HG03432 (cell line): ENCODE measurements around the gene TUT1.
"Not testable (repeated sequence)": the region's sequence is repeated elsewhere in the genome, so short reads cannot be mapped to it uniquely, and the experiment has no call there.

Experiments
- ATAC-seq: cut with Tn5 transposase; IDR thresholded peaks from one replicate; pipeline ENCODE4 v1.9.1; 2021; ENCODE audit warnings: mild to moderate bottlenecking, moderate library complexity; ENCODE audit not compliant: unreplicated experiment

The TUT1 gene

DNA sequence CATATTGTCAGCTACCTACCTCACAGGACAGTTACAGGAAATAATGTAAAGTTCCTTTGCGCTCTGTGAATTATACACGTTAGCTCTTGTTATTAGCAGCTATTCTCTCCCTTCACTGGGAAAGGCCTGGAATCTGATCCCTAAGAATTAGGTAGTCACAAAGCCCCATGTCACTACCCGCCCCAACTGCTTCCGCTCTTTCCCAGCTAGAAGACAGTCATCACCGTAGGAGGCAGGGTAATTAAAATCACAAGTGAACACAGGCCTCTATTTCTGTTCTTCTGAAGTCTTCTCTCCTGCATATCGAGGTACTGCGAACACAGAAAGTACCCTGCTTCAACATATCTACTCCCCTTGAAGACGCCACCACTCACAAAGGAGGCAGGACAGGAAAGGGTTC, 32.1 kb downstream of the TUT1 start:
- ATAC-seq = no peak

DNA sequence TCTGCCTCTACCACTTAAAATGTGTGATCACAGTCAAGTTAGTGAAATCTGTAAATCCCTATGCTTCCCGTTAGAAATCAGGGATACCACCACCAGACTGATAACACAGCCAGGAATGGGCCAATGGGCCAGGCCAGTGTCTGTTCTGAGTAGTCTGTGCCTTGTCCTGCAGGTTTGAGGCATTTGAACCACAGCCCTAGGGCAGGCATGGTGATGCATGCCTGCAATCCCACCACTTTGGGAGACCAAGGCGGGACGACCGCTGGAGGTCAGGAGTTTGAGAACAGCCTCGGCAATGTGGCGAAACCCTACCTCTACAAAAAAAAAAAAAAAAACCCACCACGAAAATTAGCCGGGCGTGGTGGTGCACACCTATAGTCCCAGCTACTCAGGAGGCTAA, 32.7 kb downstream of the TUT1 start:
- ATAC-seq = no peak

DNA sequence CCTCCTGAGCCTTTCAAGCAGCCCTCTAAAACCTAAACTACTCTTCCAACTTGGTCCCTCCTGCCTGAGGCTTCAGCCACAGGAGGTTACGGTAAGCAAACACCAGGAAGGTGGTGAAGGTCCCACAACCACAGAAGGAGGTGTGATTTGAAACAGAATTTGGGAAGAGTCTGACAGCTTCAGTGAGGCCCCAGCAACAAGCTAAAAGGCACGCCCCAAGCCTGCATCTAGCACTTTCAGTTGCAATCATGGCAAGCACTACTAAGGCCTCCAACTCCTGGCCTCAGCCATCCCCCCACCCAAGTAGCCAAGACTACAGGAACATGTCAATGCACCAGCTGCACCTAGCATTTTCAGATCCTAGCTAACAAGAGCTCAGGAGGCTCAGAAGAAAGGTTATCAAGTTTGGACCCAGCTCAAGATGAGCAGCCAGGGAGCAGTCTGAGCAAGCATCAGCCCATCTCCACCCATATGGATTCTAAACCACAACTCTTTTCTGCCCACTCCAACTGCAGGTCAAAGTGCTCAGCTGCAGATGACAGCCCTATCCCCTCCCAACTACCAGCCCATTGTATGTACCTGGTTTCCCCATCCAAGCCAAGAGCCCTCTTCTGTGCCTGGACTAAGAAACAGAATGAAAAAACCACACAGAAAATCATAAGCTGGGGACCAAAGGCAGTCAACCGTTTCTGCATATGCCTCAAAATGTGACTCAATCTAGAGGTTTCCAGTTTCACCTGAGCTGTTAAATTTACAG, 34.3 kb downstream of the TUT1 start:
- peak; percentile 28 for ATAC-seq

DNA sequence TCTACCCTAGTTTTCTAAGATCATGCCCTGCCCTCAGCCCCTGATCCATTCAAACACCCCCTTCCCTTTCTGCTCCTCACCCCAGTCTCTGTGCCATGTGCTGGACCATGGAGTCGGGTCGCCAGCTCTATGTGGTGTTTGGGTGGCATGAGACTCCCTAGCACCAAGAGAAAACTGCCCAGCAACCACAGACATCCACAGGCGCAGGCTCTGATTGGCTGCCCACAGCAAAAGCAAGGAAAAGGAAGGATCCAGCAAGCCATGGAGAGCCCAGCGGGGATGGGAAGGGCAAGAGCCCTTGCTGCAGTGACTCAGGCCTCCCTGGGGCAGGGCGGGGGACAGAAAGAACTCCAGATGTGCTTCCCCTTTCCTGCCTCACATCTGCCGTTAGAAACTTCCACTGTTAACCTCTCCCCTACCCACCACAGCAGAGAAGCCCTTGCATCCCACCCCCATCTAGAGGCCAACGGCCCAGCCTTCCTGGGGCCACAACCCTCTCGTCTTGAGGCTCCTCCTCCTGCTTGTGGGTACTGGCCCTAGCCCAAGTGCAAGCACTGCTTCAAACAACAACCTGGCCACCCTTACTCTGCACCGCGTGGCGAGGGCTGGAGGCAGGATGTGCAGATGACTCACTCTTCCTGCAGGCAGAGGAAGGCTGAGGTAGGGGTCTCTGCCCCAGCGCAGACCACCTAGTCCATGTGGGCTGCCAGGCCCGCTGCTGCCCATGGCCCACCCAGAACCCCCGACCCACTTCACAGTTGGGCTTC, 35.0 kb downstream of the TUT1 start:
- peak; percentile 46 for ATAC-seq

DNA sequence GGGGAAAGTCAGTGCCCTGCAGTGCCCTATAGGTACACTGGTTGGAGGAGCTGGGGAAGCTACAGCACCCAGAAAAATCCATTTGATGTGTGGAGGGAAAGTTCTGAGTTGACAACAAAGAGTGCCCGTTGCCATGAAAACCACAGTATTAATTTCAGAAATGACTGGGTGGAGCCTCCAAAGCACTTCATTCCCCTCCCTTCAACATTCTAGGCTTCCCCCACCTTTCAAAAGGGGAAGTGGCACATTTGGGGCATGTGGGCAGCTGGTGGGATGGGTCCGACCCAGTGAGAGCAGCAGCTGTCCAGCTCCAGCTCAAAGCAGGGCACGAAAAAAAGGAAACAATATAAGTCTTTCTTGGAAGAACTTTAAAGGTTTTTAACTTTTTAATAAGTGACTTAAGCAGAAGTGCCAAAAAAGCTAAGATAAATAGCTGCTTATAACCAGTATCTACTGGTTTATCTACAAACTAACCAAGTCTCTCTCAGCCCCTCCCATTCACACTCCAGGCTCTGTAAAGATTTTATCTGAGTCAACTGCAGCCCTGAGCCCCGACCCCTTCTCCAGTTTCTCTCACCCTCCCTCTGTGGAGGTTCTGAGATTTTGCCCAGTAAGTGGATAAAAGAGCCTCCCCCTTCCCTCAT, 35.7 kb downstream of the TUT1 start:
- peak; percentile 46 for ATAC-seq

DNA sequence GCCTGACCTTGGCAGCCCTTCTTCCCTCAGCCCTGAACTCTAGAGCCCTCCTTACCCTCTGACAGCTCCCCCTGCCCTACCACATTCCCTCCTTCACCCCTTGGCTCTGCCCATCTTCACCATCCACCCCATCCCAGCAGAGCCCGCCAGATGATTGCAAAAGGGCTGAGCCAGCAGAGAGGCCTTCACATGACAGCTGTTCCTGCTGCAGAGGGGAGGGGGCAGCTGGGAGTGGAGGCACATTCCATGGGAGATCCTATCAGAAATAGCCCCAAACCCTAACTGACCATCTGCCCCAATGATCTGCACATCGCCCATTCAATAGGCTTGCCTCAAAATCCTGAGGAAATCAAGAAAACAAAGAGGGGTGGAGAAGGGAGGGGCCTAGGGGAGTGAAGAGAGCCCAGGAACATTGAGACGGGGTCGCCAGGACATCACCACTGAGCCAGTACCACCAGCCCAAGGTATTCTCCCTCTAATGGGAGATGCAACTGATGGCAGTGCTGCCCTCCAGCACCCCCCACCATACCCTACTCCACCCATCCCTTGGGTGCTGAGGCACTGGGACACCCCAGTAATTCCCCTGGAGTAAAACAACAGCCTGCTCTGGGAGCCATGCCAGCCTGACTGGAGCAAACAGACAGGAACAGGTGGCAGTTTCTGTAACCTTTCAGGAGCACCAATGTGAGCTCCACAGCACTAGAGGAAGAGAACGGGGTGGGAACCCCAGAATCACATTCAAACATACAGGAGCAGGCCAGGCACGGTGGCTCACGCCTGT, 36.7 kb downstream of the TUT1 start:
- ATAC-seq = no peak

DNA sequence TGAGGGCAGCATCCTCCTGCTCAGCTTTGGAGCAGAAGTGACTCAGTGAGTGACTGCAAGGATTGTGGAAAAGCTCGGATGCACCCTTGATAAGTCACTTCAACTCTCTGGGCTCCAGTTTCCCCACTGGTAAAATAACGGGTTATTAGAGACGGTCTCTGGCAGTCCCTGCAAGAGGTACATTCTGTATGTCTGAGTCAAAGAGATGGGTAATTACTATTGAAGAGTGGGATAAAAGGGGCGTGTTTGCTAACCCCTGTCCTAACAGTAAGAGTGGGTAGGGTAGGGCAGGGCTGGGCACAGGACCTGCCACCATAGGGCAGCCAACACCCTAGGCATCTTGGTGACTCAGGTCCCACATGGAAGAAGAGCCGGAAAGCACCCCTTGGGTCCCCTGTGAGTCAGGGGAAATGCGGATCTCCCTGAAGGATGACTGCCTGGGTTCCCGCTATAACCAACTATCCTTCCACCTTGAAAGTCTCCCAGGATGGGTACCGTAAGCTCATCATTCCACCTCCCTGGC, 37.4 kb downstream of the TUT1 start:
- ATAC-seq = no peak

DNA sequence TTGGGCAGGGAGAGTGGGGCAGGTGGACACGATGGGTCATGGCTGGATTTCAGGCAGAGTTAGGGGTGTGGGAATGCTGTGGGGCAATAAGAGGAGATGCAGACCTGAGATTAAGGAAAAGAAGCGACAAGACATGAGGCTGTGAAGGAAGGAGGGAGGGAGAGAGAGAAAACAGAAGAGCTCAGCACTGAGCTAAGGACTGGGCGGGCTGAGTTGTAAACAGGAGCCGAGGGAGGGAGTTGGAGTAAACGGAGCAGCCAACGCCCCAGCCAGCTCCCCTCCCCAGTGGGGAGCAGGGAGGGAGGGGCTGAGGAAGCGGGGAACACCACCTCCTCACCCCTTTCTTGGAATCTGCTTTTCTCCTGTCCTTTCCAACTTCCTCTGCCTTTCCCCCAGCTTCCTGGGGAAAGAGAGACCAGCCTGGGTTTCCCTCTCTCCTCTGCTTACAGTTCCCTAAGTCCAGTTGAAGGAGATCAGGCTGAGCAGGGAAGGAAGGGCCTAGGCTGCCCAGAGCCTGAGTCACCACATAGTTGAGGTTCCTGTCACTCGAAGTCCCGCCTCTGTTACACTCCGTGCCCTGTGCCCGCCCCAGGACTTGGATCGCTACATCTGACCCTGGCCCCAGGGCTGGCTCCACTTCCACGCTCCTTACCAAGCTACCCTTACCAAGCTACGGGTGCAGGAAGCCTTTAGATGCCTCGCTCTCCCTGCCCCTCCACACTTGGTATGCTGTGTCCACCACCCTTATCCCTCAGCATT, 38.1 kb downstream of the TUT1 start:
- ATAC-seq = no peak

DNA sequence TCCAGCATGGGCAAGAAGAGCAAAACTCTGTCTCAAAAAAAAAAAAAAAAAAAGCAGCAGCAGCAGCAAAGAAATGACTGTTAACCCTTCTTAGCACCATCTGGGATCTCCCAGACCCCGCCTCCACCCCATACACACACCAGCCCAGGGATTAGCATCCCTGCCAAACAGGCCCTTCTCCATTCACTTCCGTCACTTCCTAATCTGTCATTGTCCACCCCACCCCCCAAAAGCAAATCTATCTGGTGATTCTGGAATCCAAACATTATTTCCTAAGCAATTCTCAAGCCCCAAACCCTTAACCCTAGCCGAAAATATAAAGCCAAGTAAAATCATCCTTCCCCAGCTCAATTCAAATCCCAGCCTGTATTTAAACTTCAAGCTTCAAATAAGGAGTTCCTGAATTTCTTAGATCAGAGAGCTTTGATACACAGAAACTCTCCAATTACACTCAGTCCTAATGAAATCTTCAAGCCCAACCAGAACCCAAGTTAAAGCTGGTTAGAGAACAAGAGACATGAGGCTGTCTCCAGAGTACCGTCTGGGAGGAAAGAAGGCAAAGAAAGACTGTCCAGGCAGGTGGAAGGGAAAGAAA, 38.7 kb downstream of the TUT1 start:
- no peak for ATAC-seq

DNA sequence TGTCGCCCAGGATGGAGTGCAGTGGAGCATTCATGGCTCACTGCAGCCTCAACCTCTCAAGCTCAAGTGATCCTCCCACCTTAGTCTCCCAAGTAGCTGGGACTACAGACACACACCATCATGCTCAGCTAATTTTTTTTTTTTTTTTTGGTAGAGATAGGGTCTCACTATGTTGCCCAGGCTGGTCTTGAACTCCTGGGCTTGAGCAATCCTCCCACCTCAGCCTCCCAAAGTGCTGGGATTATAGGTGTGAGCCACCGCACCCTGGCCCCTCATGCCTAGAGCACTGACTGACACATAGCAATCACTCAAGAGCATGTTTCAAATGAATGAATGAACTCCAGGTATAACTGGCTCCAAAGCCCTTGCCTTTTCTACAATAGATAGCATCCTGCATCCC, 40.8 kb downstream of the TUT1 start:
- not testable (repeated sequence) for ATAC-seq

DNA sequence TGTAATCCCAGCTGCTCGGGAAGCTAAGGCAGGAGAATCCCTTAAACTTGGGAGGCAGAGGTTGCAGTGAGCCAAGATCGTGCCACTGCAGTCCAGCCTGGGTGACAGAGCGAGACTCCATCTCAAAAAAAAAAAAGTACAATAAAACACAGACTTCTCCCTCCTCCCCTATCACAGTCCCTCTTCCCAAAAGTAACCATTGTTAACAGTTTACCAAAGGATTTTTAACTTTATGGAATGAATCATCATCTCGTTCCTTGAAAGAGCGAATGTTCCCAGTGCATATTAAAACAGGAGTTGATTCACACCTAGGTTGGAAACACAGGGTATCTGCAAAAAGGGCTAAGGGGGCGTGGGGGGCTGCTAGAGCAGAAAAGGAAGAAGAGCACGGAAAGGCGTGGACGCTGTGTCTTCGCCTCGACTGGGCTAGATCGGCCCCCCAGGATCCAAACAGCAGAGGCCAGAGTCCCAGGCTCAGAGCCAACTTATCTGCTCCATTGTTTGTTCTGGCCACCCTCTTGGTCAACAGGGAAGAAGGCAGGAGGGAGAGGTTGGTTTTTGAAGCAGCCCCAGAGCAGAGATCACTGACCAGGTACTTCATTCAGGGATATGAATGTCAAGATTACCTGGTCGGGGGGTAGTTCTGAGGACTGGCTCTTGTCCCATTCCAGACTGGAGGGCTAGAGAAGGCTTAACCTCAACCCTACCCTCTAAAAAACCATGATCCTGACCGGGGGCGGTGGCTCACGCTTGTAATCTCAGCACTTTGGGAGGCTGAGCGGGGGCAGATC, 42.6 kb downstream of the TUT1 start:
- no peak for ATAC-seq

DNA sequence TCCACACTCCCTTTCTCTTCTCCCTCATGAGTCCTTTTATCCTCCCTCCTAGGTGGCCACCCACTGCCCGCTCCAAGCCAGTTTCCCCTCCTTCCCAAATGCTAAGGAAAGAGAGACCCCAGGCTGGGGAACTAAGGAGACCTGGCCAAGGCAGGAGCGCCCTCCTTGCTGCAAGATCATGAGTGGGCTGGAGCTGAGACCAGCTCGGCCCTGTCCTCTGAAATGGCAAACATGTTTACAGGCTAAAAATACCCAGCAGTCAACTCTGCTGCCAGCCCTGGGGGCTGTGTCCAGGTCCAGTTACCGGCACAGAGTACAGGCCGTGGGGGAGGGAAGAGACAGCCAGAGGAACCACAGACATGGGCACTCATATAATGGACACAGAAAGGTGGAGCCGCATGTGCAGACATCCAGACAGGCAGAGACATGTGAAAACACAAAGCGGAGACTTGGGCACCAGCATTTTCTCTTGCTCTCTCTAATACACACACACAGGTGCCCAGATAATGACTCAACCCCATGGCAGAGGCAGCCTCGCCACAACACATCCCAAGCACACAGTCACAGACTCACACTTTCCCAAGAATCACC, 43.5 kb downstream of the TUT1 start:
- no peak for ATAC-seq

DNA sequence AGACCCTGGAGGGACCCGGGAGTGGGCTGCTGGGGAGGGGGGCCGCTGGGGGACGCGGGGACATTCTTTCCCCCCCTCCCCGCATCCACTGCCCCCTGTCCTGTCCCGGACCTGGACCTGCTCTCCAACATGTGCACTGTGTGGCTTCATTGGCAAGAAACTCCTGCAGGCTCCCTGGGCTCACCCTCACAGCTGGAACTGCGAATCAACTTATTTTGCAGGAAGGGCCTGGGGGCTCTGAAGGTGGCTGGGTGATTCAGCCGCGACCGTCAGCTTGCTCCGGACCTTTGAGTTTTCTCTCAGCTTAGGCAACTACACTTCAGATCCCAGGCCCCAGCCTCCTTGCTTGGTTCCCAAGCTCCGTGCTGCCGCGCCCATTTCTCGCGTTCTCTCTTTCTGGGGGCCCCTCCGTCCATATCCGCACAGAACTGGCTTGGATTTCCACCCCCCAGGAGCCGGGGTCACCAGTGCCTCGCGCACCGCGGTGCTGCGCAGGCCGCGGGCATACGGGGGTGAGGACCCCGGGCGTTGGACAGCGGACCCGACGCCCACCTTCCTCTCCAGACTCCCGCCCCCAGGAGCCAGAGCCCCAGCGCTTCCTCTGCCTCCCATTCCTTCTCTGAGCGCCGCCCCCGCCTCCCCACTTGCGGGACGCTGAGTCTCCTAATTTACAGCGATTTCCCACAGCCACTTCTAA, 44.2 kb downstream of the TUT1 start:
- no peak for ATAC-seq

DNA sequence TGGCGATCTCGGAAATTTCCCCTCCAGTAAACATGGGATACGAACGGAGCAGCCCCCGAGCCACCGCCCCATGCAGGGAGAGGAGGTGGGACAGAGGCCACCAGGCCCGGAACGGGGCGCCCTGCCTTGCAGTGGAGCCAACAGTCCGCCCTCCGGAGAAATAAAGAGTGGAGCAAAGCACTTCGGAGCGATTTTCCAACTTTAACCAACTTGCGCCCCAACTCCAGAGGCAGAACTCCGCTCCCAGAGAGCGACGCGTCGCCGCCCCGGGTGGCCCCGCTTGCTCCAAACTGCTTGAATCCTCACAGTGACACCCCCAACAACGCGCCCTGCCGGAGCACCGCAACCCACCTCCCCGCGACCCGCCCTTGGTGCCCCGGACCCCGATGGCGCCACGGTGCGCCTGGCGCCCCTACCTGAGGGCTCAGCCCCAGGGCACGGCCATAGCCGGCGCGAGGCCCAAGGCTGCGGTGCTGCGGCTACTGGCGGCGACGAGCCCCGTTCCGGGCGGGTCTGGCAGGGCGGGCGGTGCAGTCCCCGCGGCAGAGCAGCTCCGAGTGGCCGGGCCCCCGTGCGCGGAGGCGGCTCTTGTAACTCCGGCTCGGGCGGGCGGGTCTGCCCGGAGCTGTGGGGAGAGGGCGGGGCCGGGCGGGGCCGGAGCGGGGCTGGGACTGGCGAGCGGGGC, 44.9 kb downstream of the TUT1 start, which contains the start of gene AHNAK:
TSS of gene AHNAK (minus strand) at position 563 of the 685 bp plus-strand sequence. CDS start 10,708 bp downstream, outside the sequence.
- peak; percentile 33 for ATAC-seq

DNA sequence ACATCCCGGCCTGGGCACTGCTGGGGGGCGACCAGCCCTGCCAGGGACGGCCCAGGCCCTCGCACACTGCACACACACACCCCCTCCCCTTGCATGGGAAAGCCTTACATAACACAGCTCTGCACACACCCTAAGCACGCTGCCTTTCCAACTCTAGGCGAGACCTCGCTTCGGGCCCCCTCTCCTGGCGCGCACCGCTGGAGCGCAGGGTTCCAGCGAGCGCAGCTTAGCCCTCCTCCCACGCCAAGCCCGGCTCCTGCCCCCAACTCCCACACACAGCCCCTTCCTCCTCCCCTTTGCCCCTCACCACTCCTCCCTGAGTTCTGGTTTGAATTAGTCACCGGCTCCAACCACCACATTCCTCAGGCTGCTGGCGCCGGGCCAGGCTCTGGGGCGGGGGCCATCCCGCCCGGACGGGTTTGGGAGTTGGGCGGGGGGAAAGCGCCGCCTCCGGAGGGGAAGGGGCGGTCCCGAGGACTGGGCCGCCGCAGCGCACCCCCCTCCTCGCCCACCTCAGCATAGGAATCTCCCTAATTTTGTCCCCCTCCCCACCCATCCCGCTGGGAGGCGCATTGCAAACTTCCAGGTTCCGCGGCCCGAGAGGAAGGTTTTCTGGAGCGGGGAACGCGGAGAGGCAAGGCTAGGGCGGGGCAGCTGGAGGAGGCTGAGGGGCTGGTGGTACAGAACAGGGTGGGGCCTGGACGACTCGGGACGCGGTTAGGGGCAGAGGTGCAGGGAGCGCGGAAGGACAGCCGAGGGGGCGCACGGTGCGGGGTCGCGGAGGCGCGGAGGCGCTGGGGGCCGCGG, 45.7 kb downstream of the TUT1 start:
- no peak for ATAC-seq
